ENCODE results near the gene PGPEP1.
A peak's percentile ranks its signal among the peaks of the same experiment; 100 is the strongest.
"Not testable (repeated sequence)": the region's sequence is repeated elsewhere in the genome, so short reads cannot be mapped to it uniquely, and the experiment has no call there.

Gene PGPEP1

GRCh38 chr19:18397242-18398202, 57.1 kb downstream of the PGPEP1 start, which contains the start of gene LRRC25:
Gene LRRC25, minus strand, starts transcription at chr19:18397622. Its CDS starts 659 bp downstream, at chr19:18396963.
- TF ChIP-seq CTCF (conservative IDR thresholded peaks at IDR 0.05) (no peak), ZFX (IDR thresholded peaks at IDR 0.05) (no peak)
- peak within 1 kb of the TSS; percentile 43; the same call in 1 of the 2 replicates for H3K27ac ChIP-seq

- H3K27ac ChIP-seq = peak overlapping the region; percentile 43
- TF ChIP-seq ZFX (IDR thresholded peaks at IDR 0.05) (no peak), CTCF (conservative IDR thresholded peaks at IDR 0.05) (no peak)
Observed at GRCh38 chr19:18399008-18399407, 58.6 kb downstream of the PGPEP1 start.

DNA sequence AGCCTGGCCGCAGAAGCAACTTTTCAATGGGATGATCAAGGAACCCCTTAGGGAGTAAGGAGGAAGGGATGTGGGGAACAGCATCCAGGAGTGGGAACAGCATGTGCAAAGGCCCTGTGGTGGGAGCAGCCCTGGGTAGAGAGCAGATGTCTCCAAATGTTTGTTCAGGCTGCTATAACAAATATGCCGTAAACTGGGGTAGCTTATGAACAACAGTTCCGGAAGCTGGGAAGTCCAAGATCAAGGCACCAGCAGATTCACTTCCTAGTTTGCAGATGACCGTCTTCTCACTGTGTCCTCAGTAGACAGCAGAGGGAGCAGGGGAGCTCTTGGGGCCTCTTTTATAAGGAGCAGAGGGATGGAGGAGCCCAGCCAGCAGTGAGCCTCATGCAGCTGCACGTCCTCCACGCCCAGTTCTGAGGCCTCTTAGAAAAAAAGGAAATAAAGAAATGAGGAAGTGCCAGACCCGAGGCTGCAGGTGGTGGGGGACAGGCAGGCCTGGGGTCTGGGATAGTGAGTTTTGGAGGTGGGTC, 61.2 kb downstream of the PGPEP1 start:
- TF ChIP-seq CTCF (conservative IDR thresholded peaks at IDR 0.05) (no peak), ZFX (IDR thresholded peaks at IDR 0.05) (no peak)
- H3K27ac ChIP-seq = no peak overlapping the region

- not testable (repeated sequence) for H3K27ac ChIP-seq
Observed at GRCh38 chr19:18402455-18403248, 62.3 kb downstream of the PGPEP1 start.

GRCh38 chr19:18405754-18406153, 65.4 kb downstream of the PGPEP1 start:
- not testable (repeated sequence) for H3K27ac ChIP-seq

DNA sequence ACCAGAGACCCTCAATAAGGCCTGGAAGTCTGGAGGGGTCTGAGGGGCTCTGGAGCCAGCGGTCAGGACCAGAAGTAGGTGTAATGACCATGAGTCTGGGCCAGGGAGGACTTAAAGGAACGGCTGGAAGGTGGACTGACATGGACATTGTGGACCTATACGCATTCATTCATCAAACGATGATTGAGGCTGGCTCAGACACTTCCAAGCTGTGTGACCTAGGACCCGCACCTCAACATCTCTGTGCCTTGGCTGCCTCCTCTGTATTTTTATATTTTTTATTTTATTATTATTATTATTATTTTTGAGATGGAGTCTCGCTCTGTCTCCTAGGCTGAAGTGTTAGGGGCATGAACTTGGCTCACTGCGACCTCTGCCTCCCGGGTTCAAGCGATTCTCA, 66.4 kb downstream of the PGPEP1 start:
- H3K27ac ChIP-seq = no peak overlapping the region
- TF ChIP-seq ZFX (IDR thresholded peaks at IDR 0.05) (no peak), CTCF (conservative IDR thresholded peaks at IDR 0.05) (no peak)

DNA sequence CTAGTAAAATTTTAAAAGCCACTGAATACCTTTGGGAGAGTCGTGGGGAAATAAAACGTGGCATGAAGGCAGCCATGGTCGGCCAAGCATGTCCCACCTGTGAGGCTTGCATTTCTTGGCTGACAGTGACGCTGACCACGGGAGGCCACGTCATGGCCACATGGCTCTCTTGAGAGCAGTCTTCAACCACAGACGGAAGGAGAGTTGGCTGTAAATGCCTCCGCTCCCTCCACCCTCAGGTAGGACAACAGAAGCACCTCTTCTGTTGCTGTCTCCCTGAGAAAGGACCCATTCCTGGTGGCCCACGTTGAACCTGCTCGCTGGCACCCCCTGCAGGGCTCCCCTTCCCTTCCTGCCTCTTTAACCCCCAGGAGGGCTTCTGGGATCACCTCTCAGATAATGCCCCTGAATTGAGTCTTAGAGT, 67.7 kb downstream of the PGPEP1 start:
- H3K27ac ChIP-seq = no peak overlapping the region
- TF ChIP-seq CTCF (conservative IDR thresholded peaks at IDR 0.05) (peak; percentile 62), ZFX (IDR thresholded peaks at IDR 0.05) (no peak)
